A549 (cell line): ENCODE results near the gene TIMM21. TPM values are rescaled to one million over a fixed set of nuclear protein-coding genes. Genes with fewer than 3 reads are reported as not detected.

Experiments used
- ATAC-seq, 2 experiments: fragments of 200-7000 bp in 1 of 2; fragments of >200 bp in 1 of 2; cut with Nextera tagmentation in 1 of 2; cut with Tn5 transposase in 1 of 2; 3 replicates each; pipeline versions ENCODE4 v1.8.0 to v1.9.1; 2018 to 2020; ENCODE audit warnings: mild to moderate bottlenecking in 1 of 2, moderate library complexity in 1 of 2
- CTCF ChIA-PET: fragments of 300-600 bp; sonication (Branson Sonifier 250); formaldehyde crosslinking; extraction: SDS; loops from one replicate; lab custom pipeline; 2021; ENCODE audit warnings: antibody characterized with exemption, inconsistent platforms; lab: Yijun Ruan, JAX
- POLR2A ChIA-PET: fragments of 350-600 bp; formaldehyde crosslinking; extraction: SDS; loops from one replicate; lab custom pipeline; 2021; ENCODE audit warnings: antibody characterized with exemption, inconsistent platforms; lab: Yijun Ruan, JAX
- DNase-seq, 2 experiments: peaks; one replicate each; pipeline versions ENCODE4 v3.0.0 to v3.0.0-alpha.2; 2011 to 2016; ENCODE audit warnings: low read depth in 1 of 2, low spot score in 1 of 2
- FAIRE-seq: peaks from 2 replicates; lab custom pipeline; 2011; peaks lifted over from hg19 to GRCh38; lab: Jason Lieb, UNC
- H3K27ac ChIP-seq, 2 experiments: fragments of >200 bp; sonication (Bioruptor Twin); formaldehyde crosslinking; 3 replicates each; pipeline ENCODE4 v1.5.1; 2016 to 2017
- H3K4me1 ChIP-seq: fragments of >200 bp; sonication (Bioruptor Twin); formaldehyde crosslinking; 3 replicates; pipeline ENCODE4 v1.6.1; 2016
- H3K4me2 ChIP-seq: fragments of >200 bp; sonication (Bioruptor Twin); formaldehyde crosslinking; 3 replicates; pipeline ENCODE4 v1.6.1; 2016
- H3K4me3 ChIP-seq: fragments of >200 bp; sonication (Bioruptor Twin); formaldehyde crosslinking; 3 replicates; pipeline ENCODE4 v1.5.1; 2016
- H3K9me3 ChIP-seq: fragments of >200 bp; sonication (Bioruptor Twin); formaldehyde crosslinking; 3 replicates; pipeline ENCODE4 v1.6.1; 2016
- CBX2 ChIP-seq: fragments of 200-600 bp; sonication (generic); IDR thresholded peaks from 2 replicates; pipeline ENCODE4 v1.6.1; 2016; ENCODE audit warnings: low read depth, mild to moderate bottlenecking, borderline replicate concordance
- CBX8 ChIP-seq: fragments of 200-600 bp; sonication (generic); IDR thresholded peaks from 2 replicates; pipeline ENCODE4 v1.6.1; 2016
- EHF ChIP-seq: fragments of 250-450 bp; sonication (Bioruptor Pico); IDR thresholded peaks from 2 replicates; pipeline ENCODE4 v1.5.0; 2020; ENCODE audit warnings: mild to moderate bottlenecking
- ELK1 ChIP-seq: fragments of 150-350 bp; IDR thresholded peaks from 2 replicates; pipeline ENCODE4 v1.6.1; 2014; ENCODE audit warnings: low read depth, mild to moderate bottlenecking, low read length
- EP300 ChIP-seq, 2 experiments: fragments of >200 bp; sonication (Bioruptor Twin); formaldehyde crosslinking; IDR thresholded peaks; 2 replicates in 1 of 2; 3 replicates in 1 of 2; pipeline ENCODE4 v1.6.1; 2016 to 2017
- FOSL2 ChIP-seq, 2 experiments: fragments of 450-650 bp in 1 of 2; fragments of >200 bp in 1 of 2; sonication (Bioruptor Twin) in 1 of 2; formaldehyde crosslinking; IDR thresholded peaks; 2 replicates each; pipeline versions ENCODE4 v1.5.0 to v1.6.1; 2016 to 2020; ENCODE audit warnings: mild to moderate bottlenecking in 1 of 2, moderate library complexity in 1 of 2
- FOXS1 ChIP-seq: fragments of 250-450 bp; sonication (Bioruptor Pico); IDR thresholded peaks from 2 replicates; pipeline ENCODE4 v1.5.0; 2020; ENCODE audit warnings: mild to moderate bottlenecking, moderate library complexity
- HEYL ChIP-seq: fragments of 250-450 bp; sonication (Bioruptor Pico); IDR thresholded peaks from 2 replicates; pipeline ENCODE4 v1.8.0; 2021; ENCODE audit warnings: mild to moderate bottlenecking, moderate library complexity
- HOXA7 ChIP-seq: fragments of 250-450 bp; sonication (Bioruptor Pico); IDR thresholded peaks from 2 replicates; pipeline ENCODE4 v1.5.0; 2020; ENCODE audit warnings: mild to moderate bottlenecking, moderate library complexity
- JUNB ChIP-seq: fragments of >200 bp; sonication (Bioruptor Twin); formaldehyde crosslinking; IDR thresholded peaks from 2 replicates; pipeline ENCODE4 v1.6.1; 2016
- KDM5A ChIP-seq: fragments of 200-600 bp; sonication (generic); IDR thresholded peaks from 2 replicates; pipeline ENCODE4 v1.6.1; 2016; ENCODE audit warnings: antibody characterized with exemption, mild to moderate bottlenecking
- MYC ChIP-seq: IDR thresholded peaks from 2 replicates; pipeline ENCODE4 v1.6.1; 2012; ENCODE audit warnings: mild to moderate bottlenecking, inconsistent platforms, low read length, improper control_type of control experiment, borderline replicate concordance
- NFE2L2 ChIP-seq: fragments of 150-350 bp; conservative IDR thresholded peaks from 2 replicates; pipeline ENCODE4 v1.6.1; 2014; ENCODE audit warnings: low read length
- NR3C1 ChIP-seq: fragments of >200 bp; sonication (Bioruptor Twin); formaldehyde crosslinking; IDR thresholded peaks from 3 replicates; pipeline ENCODE4 v1.6.1; 2017
- PBX3 ChIP-seq: IDR thresholded peaks from 2 replicates; pipeline ENCODE4 v1.6.1; 2012
- POLR2A ChIP-seq: IDR thresholded peaks from 2 replicates; pipeline ENCODE4 v1.6.1; 2012; ENCODE audit warnings: mild to moderate bottlenecking, low read length
- POLR2AphosphoS2 ChIP-seq: conservative IDR thresholded peaks from 2 replicates; pipeline ENCODE4 v1.6.1; 2012; ENCODE audit warnings: low read length, improper control_type of control experiment, inconsistent platforms
- RAD21 ChIP-seq, 2 experiments: fragments of >200 bp in 1 of 2; sonication (Bioruptor Twin) in 1 of 2; formaldehyde crosslinking in 1 of 2; IDR thresholded peaks in 1 of 2; conservative IDR thresholded peaks in 1 of 2; 2 replicates in 1 of 2; 3 replicates in 1 of 2; pipeline ENCODE4 v1.6.1; 2012 to 2018; ENCODE audit warnings: inconsistent platforms in 1 of 2
- RFX5 ChIP-seq: fragments of 450-650 bp; IDR thresholded peaks from 2 replicates; pipeline ENCODE4 v1.7.1; 2014; ENCODE audit warnings: antibody characterized with exemption, mild to moderate bottlenecking, moderate library complexity
- SMC3 ChIP-seq: fragments of >200 bp; sonication (Bioruptor Twin); formaldehyde crosslinking; IDR thresholded peaks from 3 replicates; pipeline ENCODE4 v1.6.1; 2018; ENCODE audit warnings: inconsistent platforms
- USF2 ChIP-seq: fragments of 450-650 bp; IDR thresholded peaks from 2 replicates; pipeline ENCODE4 v1.6.1; 2014; ENCODE audit warnings: antibody characterized with exemption
- ZFP36 ChIP-seq: fragments of 450-650 bp; IDR thresholded peaks from 2 replicates; pipeline ENCODE4 v1.6.1; 2014; ENCODE audit warnings: borderline replicate concordance; ENCODE audit not compliant: partially characterized antibody
- ZNF302 ChIP-seq: fragments of 250-450 bp; sonication (Bioruptor Pico); IDR thresholded peaks from 2 replicates; pipeline ENCODE4 v1.9.0; 2021; ENCODE audit warnings: inconsistent platforms, mild to moderate bottlenecking, moderate library complexity
- ZSCAN20 ChIP-seq: fragments of 250-450 bp; sonication (Bioruptor Pico); IDR thresholded peaks from 2 replicates; pipeline ENCODE4 v1.8.0; 2022; ENCODE audit warnings: mild to moderate bottlenecking, moderate library complexity
- WGBS: methylation state at CpG from one replicate; pipeline ENCODE4 v1.1.6; 2017; ENCODE audit errors: missing lambda C conversion rate; 5-methylcytosine and 5-hydroxymethylcytosine counted together
- polyA plus RNA-seq, 4 experiments: library from polyadenylated mRNA; depleted of rRNA in 3 of 4; stranded (reverse); fragments of >200 nt; fragmentation: RNase III in 1 of 4; extraction: RNeasy Plus Mini Kit Qiagen cat#74134 plus additional on column Dnase treatment in 1 of 4; gene quantifications; 2 replicates in 3 of 4; 3 replicates in 1 of 4; pipeline ENCODE4 v1.2.3, GENCODE V29; 2011 to 2017
- TF ChIP-seq, protein P1 (sequence below): IDR thresholded peaks from 2 replicates; pipeline ENCODE4 v1.6.1; 2012; ENCODE audit warnings: low read depth, borderline replicate concordance
- TF ChIP-seq, protein P2 (sequence below): fragments of 200-600 bp; sonication (generic); IDR thresholded peaks from 2 replicates; pipeline ENCODE4 v1.6.1; 2016; ENCODE audit warnings: antibody characterized with exemption, mild to moderate bottlenecking, moderate library complexity

Gene TIMM21
- polyA plus RNA-seq, 2 of the 4 experiments (the other 2 are of a cell fraction), result 61.4 to 64.6 TPM

DNA sequence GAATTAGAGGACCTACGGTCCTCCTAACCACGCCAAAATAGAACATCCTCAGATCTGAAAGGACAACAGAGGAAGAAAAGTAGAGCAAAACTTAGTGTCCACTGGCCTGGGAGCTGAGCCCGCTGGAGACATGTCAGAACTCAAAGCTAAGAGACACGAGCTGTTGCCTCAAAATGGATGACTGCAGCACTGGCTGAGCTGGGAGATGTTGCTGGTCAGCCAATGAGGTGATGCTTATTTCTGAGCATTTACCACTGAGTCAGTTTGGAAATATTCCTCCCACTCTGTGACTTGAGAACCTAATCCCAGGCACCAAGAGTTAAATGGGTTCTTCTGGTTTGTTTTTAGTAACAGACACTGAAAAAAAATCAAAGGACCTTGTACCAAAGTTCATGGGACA is 33.3 kb upstream of the TIMM21 start:
- CTCF ChIA-PET, result interaction anchor here (1.3 kb wide), 1 partner anchor 32 kb away, joined by 5 read pairs; no protein-coding TSS in a partner anchor
- POLR2A ChIA-PET, result no interaction called here
- no peaks in the 10 kb centered on the region for H3K9me3 ChIP-seq
- no peaks in the 10 kb centered on the region for H3K4me1 ChIP-seq
- DNase-seq (no peak), ATAC-seq (no peak), FAIRE-seq (no peak)
- H3K4me3 ChIP-seq, result no peak overlapping the region
- H3K27ac ChIP-seq, result no peak overlapping the region
- no peak overlapping the region for H3K4me2 ChIP-seq
- no peak for TF ChIP-seq EHF (CRISPR knock-in tag)
- no peak for TF ChIP-seq USF2
- TF ChIP-seq ELK1, result no peak
- TF ChIP-seq MYC, result no peak
- no peak for TF ChIP-seq FOXS1 (CRISPR knock-in tag)
- TF ChIP-seq SMC3, result no peak
- no peak for TF ChIP-seq NR3C1
- TF ChIP-seq, protein P1, sequence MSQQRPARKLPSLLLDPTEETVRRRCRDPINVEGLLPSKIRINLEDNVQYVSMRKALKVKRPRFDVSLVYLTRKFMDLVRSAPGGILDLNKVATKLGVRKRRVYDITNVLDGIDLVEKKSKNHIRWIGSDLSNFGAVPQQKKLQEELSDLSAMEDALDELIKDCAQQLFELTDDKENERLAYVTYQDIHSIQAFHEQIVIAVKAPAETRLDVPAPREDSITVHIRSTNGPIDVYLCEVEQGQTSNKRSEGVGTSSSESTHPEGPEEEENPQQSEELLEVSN, result no peak
- TF ChIP-seq POLR2AphosphoS2, result no peak
- no peak for TF ChIP-seq CBX8
- no peak for TF ChIP-seq JUNB
- no peak for TF ChIP-seq ZNF302 (CRISPR knock-in tag)
- TF ChIP-seq KDM5A, result no peak
- no peak for TF ChIP-seq ZFP36
- TF ChIP-seq, protein P2, sequence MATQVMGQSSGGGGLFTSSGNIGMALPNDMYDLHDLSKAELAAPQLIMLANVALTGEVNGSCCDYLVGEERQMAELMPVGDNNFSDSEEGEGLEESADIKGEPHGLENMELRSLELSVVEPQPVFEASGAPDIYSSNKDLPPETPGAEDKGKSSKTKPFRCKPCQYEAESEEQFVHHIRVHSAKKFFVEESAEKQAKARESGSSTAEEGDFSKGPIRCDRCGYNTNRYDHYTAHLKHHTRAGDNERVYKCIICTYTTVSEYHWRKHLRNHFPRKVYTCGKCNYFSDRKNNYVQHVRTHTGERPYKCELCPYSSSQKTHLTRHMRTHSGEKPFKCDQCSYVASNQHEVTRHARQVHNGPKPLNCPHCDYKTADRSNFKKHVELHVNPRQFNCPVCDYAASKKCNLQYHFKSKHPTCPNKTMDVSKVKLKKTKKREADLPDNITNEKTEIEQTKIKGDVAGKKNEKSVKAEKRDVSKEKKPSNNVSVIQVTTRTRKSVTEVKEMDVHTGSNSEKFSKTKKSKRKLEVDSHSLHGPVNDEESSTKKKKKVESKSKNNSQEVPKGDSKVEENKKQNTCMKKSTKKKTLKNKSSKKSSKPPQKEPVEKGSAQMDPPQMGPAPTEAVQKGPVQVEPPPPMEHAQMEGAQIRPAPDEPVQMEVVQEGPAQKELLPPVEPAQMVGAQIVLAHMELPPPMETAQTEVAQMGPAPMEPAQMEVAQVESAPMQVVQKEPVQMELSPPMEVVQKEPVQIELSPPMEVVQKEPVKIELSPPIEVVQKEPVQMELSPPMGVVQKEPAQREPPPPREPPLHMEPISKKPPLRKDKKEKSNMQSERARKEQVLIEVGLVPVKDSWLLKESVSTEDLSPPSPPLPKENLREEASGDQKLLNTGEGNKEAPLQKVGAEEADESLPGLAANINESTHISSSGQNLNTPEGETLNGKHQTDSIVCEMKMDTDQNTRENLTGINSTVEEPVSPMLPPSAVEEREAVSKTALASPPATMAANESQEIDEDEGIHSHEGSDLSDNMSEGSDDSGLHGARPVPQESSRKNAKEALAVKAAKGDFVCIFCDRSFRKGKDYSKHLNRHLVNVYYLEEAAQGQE, result no peak
- TF ChIP-seq ZSCAN20 (CRISPR knock-in tag), result no peak
- TF ChIP-seq PBX3, result no peak
- 22% methylated on average over 4 of the region's 4 CpGs for WGBS

DNA sequence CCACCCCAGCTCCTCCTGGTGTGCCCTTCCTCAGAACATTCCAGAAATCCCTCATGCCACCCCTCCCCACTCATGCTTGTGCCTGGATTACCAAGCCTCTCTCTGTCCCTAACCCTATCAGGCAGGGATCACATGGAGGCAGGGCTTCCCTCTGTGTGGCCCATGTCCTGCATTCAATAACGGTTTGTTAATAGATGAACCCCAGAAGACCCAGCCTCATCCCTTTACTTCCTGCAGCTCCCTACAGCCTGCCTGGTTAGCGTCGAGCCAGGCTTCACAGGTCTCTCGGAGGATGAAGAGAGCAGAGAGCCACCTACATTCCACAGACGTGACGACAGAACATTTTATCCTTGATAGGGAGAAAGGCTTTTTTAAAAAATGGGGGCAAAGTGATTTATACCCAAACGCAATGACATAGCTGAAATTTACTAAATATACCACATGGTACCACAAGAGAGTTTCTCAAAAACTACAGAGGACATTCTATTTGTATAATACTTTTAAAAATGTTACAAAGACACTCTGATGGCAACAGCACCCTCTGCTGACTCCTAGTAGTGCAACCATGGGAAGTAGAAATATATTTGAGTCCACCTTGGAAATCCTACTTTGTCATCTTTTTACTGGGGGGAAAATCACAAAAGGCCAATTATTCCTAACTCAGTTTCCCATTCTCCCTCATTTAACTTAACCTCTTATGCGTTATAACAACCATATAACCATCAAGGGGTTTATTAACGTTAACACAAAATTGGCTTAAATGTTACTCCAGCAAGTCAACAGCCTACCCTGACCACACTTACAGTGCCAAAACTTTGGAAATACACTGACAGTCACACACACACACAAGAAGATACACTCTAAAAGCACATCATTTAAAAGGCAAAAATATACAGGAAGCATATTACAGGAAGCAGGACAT is 31.4 kb upstream of the TIMM21 start:
- no peak overlapping the region for H3K4me2 ChIP-seq
- 44% methylated on average over 9 of the region's 9 CpGs for WGBS
- peak in 1 of 2 experiments; percentile 21 for DNase-seq
- CTCF ChIA-PET, result interaction anchor here (0.6 to 1.0 kb wide), 2 partner anchors 16 to 34 kb away, joined by 3 read pairs; no protein-coding TSS in a partner anchor
- no peaks in the 10 kb centered on the region for H3K9me3 ChIP-seq
- peak in 1 of 2 experiments; percentile 54; a peak in 1 of 6 replicates for ATAC-seq
- no peaks in the 10 kb centered on the region for H3K4me1 ChIP-seq
- no peak for FAIRE-seq
- H3K4me3 ChIP-seq, result no peak overlapping the region
- H3K27ac ChIP-seq, result no peak overlapping the region
- POLR2A ChIA-PET, result no interaction called here
- TF ChIP-seq NFE2L2, result no peak
- no peak for TF ChIP-seq HOXA7 (CRISPR knock-in tag)
- no peak for TF ChIP-seq FOSL2 (IDR thresholded peaks at IDR 0.05)
- TF ChIP-seq FOSL2 (CRISPR knock-in tag; IDR thresholded peaks at IDR 0.05), result no peak
- TF ChIP-seq CBX2, result no peak
- TF ChIP-seq RFX5, result no peak
- TF ChIP-seq ELK1, result no peak
- no peak for TF ChIP-seq POLR2A
- peak; percentile 35 to 51; a peak in 4 of 5 replicates for TF ChIP-seq RAD21 (conservative IDR thresholded peaks at IDR 0.05 in 1 of 2, IDR thresholded peaks at IDR 0.05 in 1 of 2)
- TF ChIP-seq HEYL (CRISPR knock-in tag), result no peak
- no peak for TF ChIP-seq EP300 (IDR thresholded peaks at IDR 0.05)
- TF ChIP-seq SMC3, result peak; percentile 23; the same call in 1 of the 3 replicates
- no peak for TF ChIP-seq EHF (CRISPR knock-in tag)
